ENCODE data around the gene DNAJC18.

DNAJC18 gene

DNA sequence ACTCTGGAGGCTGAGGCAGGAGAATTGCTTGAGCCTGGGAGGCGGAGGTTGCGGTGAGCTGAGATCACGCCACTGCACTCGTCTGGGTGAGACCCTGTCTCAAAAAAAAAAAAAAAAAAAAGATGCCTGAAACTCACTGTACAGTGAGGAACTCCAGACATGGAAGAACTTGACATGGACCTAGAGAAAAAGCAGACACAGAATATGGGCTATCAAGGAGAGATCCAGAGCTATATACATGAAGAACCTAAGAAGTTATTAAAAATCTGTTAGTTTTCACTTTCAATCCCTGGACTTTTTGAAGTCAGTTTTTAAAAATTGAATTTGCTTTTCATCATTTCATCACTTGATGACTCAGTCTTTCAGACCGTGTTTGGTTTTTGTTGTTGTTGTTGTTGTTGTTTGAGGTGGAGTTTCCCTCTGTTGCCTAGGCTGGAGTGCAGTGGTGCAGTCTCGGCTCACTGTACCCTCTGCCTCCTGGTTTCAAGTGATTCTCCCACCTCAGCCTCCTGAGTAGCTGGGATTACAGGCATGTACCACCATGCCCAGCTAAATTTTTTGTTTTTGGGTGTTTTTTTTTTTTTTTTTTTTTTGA is 77.4 kb downstream of the DNAJC18 start:
- peak overlapping the region; percentile 50 for H3K27ac Mint-ChIP-seq
- ATAC-seq (no peak), DNase-seq (ENCODE audit: low spot score in 2 of 2) (no peak)
- no peaks in the 10 kb centered on the region for H3K9me3 Mint-ChIP-seq
- H3K36me3 Mint-ChIP-seq = peaks cover 65% of the 10 kb centered on the region
- H3K4me1 Mint-ChIP-seq = peaks cover 19% of the 10 kb centered on the region
- H3K4me3 Mint-ChIP-seq = no peak overlapping the region

DNA sequence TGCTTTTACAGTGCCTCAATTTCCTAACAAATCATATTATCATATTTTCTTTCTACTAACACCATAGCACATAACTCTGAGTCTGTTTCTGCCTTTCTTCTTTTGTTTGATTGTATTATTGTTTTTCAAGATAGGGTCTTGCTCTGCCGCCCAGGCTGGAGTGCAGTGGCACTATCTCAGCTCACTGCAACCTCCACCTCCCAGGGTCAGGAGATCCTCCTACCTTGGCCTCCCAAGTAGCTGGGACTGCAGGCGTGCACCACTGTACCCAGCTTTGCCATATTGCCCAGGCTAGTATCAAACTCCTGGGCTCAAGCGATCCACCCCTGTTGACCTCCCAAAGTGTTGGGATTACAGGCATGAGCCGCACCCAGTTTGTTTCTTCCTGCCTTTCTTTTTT is 78.9 kb downstream of the DNAJC18 start:
- Mint-ChIP-seq H3K4me1 (peaks cover 19% of the 10 kb centered on the region), H3K9me3 (no peaks in the 10 kb centered on the region), H3K4me3 (no peak overlapping the region), H3K36me3 (peaks cover 65% of the 10 kb centered on the region), H3K27ac (no peak overlapping the region)
- DNase-seq (ENCODE audit: low spot score in 2 of 2) (no peak), ATAC-seq (no peak)

All from stimulated activated effector memory CD8-positive, alpha-beta T cell treated with anti-CD3 and anti-CD28 coated beads, Interleukin-12 subunit alpha, Interleukin-12 subunit beta, amount 100 ng/mL, for 72 hours (primary cell).